ENCODE results near the gene PLPPR1.

GRCh38 chr9:101128623-101129022 is 100.1 kb downstream of the PLPPR1 start:
- TF ChIP-seq CTCF (IDR thresholded peaks at IDR 0.05), result no peak
- TF ChIP-seq, protein P1, sequence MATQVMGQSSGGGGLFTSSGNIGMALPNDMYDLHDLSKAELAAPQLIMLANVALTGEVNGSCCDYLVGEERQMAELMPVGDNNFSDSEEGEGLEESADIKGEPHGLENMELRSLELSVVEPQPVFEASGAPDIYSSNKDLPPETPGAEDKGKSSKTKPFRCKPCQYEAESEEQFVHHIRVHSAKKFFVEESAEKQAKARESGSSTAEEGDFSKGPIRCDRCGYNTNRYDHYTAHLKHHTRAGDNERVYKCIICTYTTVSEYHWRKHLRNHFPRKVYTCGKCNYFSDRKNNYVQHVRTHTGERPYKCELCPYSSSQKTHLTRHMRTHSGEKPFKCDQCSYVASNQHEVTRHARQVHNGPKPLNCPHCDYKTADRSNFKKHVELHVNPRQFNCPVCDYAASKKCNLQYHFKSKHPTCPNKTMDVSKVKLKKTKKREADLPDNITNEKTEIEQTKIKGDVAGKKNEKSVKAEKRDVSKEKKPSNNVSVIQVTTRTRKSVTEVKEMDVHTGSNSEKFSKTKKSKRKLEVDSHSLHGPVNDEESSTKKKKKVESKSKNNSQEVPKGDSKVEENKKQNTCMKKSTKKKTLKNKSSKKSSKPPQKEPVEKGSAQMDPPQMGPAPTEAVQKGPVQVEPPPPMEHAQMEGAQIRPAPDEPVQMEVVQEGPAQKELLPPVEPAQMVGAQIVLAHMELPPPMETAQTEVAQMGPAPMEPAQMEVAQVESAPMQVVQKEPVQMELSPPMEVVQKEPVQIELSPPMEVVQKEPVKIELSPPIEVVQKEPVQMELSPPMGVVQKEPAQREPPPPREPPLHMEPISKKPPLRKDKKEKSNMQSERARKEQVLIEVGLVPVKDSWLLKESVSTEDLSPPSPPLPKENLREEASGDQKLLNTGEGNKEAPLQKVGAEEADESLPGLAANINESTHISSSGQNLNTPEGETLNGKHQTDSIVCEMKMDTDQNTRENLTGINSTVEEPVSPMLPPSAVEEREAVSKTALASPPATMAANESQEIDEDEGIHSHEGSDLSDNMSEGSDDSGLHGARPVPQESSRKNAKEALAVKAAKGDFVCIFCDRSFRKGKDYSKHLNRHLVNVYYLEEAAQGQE (IDR thresholded peaks at IDR 0.05; ENCODE audit: insufficient read depth in 1 of 2, low read depth in 2 of 2, low read length in 1 of 2), result no peak

Measured in Panc1 (cell line).